WTC11 (cell line): Measurements from ENCODE around the gene CEP250. TPM values are rescaled to one million over a fixed set of nuclear protein-coding genes. Genes with fewer than 3 reads are reported as not detected.

ENCODE experiments used
- ATAC-seq: fragments of 200-7000 bp; cut with Tn5 transposase; 2 replicates; pipeline ENCODE4 v1.10.0; 2021; ENCODE audit warnings: mild to moderate bottlenecking, moderate library complexity
- CTCF ChIA-PET: fragments of 300-600 bp; sonication (Branson Sonifier 250); formaldehyde crosslinking; loops from one replicate; lab custom pipeline; 2021; ENCODE audit warnings: antibody characterized with exemption; lab: Charles Lee
- POLR2A ChIA-PET: fragments of 350-600 bp; sonication (Branson Sonifier 250); formaldehyde crosslinking; loops from one replicate; lab custom pipeline; 2021; ENCODE audit warnings: antibody characterized with exemption; lab: Charles Lee
- DNase-seq: peaks from one replicate; pipeline ENCODE4 v3.0.0; 2021; ENCODE audit warnings: low spot score
- H3K27ac Mint-ChIP-seq: 2 replicates; pipeline ENCODE4 v1.8.0; 2021; ENCODE audit warnings: mixed read lengths
- H3K27me3 Mint-ChIP-seq: 2 replicates; pipeline ENCODE4 v1.8.0; 2021; ENCODE audit warnings: low read depth, mild to moderate bottlenecking, moderate library complexity, mixed read lengths
- H3K36me3 Mint-ChIP-seq: 2 replicates; pipeline ENCODE4 v1.8.0; 2021; ENCODE audit warnings: mixed read lengths
- H3K4me1 Mint-ChIP-seq: 2 replicates; pipeline ENCODE4 v1.8.0; 2022; ENCODE audit warnings: mixed read lengths
- H3K4me3 Mint-ChIP-seq: 2 replicates; pipeline ENCODE4 v1.8.0; 2021; ENCODE audit warnings: mild to moderate bottlenecking, moderate library complexity, mixed read lengths
- H3K9me3 Mint-ChIP-seq: 2 replicates; pipeline ENCODE4 v1.8.0; 2021; ENCODE audit warnings: mixed read lengths
- CBFB ChIP-seq: sonication (generic); formaldehyde crosslinking; IDR thresholded peaks from 2 replicates; pipeline ENCODE4 v1.8.1; 2022; ENCODE audit warnings: mild to moderate bottlenecking, low read depth, missing genetic modification reagents
- EMX1 ChIP-seq: fragments of 250-450 bp; sonication (Bioruptor Pico); IDR thresholded peaks from 2 replicates; pipeline ENCODE4 v1.8.0; 2021; ENCODE audit warnings: mild to moderate bottlenecking
- GTF2I ChIP-seq: fragments of 250-450 bp; sonication (Bioruptor Pico); conservative IDR thresholded peaks from 2 replicates; pipeline ENCODE4 v1.4.0; 2021; ENCODE audit warnings: mild to moderate bottlenecking
- JAZF1 ChIP-seq: fragments of 250-450 bp; sonication (Bioruptor Pico); IDR thresholded peaks from 2 replicates; pipeline ENCODE4 v1.9.0; 2021; ENCODE audit warnings: moderate library complexity, mild to moderate bottlenecking, inconsistent platforms
- MXD4 ChIP-seq: fragments of 250-450 bp; sonication (Bioruptor Pico); IDR thresholded peaks from 2 replicates; pipeline ENCODE4 v1.8.0; 2021; ENCODE audit warnings: mild to moderate bottlenecking, moderate library complexity, borderline replicate concordance
- NR1H2 ChIP-seq: sonication (generic); formaldehyde crosslinking; IDR thresholded peaks from 2 replicates; pipeline ENCODE4 v1.9.0; 2021; ENCODE audit warnings: mild to moderate bottlenecking, moderate library complexity, missing genetic modification reagents
- NR3C1 ChIP-seq: sonication (generic); formaldehyde crosslinking; conservative IDR thresholded peaks from 2 replicates; pipeline ENCODE4 v1.8.1; 2023; ENCODE audit warnings: low read depth, mild to moderate bottlenecking, missing genetic modification reagents
- PRRX2 ChIP-seq: fragments of 250-450 bp; sonication (Bioruptor Pico); IDR thresholded peaks from 2 replicates; pipeline ENCODE4 v1.8.0; 2021; ENCODE audit warnings: mild to moderate bottlenecking
- TP53 ChIP-seq: sonication (generic); formaldehyde crosslinking; IDR thresholded peaks from 2 replicates; pipeline ENCODE4 v1.8.1; 2023; ENCODE audit warnings: mild to moderate bottlenecking, missing genetic modification reagents
- ZBTB21 ChIP-seq: sonication (generic); formaldehyde crosslinking; IDR thresholded peaks from 2 replicates; pipeline ENCODE4 v1.8.1; 2023; ENCODE audit warnings: mild to moderate bottlenecking, missing genetic modification reagents, borderline replicate concordance
- ZNF232 ChIP-seq: sonication (generic); formaldehyde crosslinking; IDR thresholded peaks from 2 replicates; pipeline ENCODE4 v1.8.0; 2022; ENCODE audit warnings: mild to moderate bottlenecking, missing genetic modification reagents
- ZNF317 ChIP-seq: sonication (generic); formaldehyde crosslinking; IDR thresholded peaks from 2 replicates; pipeline ENCODE4 v1.8.1; 2023; ENCODE audit warnings: low read depth, mild to moderate bottlenecking, moderate library complexity, missing genetic modification reagents, borderline replicate concordance
- total RNA-seq: library from RNA; stranded (reverse); gene quantifications from 3 replicates; pipeline ENCODE4 v1.2.3, GENCODE V29; 2021
- TF ChIP-seq, protein P1 (sequence below): fragments of 250-450 bp; sonication (Bioruptor Pico); IDR thresholded peaks from 2 replicates; pipeline ENCODE4 v1.9.0; 2021; ENCODE audit warnings: mild to moderate bottlenecking, borderline replicate concordance
- TF ChIP-seq, protein P2 (sequence below): sonication (generic); formaldehyde crosslinking; IDR thresholded peaks from 2 replicates; pipeline ENCODE4 v1.8.0; 2022; ENCODE audit warnings: mild to moderate bottlenecking, missing genetic modification reagents
- TF ChIP-seq, protein P3 (sequence below): sonication (generic); formaldehyde crosslinking; IDR thresholded peaks from 2 replicates; pipeline ENCODE4 v1.8.1; 2022; ENCODE audit warnings: missing genetic modification reagents, borderline replicate concordance
- TF ChIP-seq, protein P4 (sequence below): sonication (generic); formaldehyde crosslinking; IDR thresholded peaks from 2 replicates; pipeline ENCODE4 v1.8.1; 2023; ENCODE audit warnings: mild to moderate bottlenecking, missing genetic modification reagents
- TF ChIP-seq, protein P5 (sequence below): sonication (generic); formaldehyde crosslinking; IDR thresholded peaks from 2 replicates; pipeline ENCODE4 v1.8.0; 2022; ENCODE audit warnings: mild to moderate bottlenecking, missing genetic modification reagents
- TF ChIP-seq, protein P6 (sequence below): sonication (generic); formaldehyde crosslinking; IDR thresholded peaks from 2 replicates; pipeline ENCODE4 v1.8.0; 2022; ENCODE audit warnings: mild to moderate bottlenecking, missing genetic modification reagents
- TF ChIP-seq, protein P7 (sequence below): sonication (generic); formaldehyde crosslinking; IDR thresholded peaks from 2 replicates; pipeline ENCODE4 v1.8.1; 2023; ENCODE audit warnings: mild to moderate bottlenecking, missing genetic modification reagents

The CEP250 gene
- total RNA-seq, 1 experiment from 2014 or later: 63.1 TPM

DNA sequence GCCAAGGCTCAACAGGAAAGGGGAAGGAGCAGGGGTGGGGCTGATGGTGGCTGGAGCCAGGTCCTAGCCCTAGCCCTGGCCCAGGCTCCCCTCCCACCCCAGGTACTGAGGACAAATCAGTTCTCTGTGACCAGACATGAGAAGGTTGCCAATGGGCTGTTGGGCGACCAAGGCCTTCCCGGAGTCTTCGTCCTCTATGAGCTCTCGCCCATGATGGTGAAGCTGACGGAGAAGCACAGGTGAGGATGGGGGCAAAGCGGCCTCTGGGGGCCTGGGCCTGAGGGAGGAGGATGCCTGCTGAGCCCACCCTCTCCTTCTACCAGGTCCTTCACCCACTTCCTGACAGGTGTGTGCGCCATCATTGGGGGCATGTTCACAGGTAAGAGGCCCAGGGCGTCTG lies 101.5 kb downstream of the CEP250 start:
- no peak for DNase-seq
- H3K4me1 Mint-ChIP-seq: peaks cover 14% of the 10 kb centered on the region; the same call in 1 of the 2 replicates
- ATAC-seq: no peak
- POLR2A ChIA-PET: no interaction called here
- no peak overlapping the region for H3K27ac Mint-ChIP-seq
- no peak overlapping the region for H3K4me3 Mint-ChIP-seq
- no peaks in the 10 kb centered on the region for H3K9me3 Mint-ChIP-seq
- no peaks in the 10 kb centered on the region for H3K27me3 Mint-ChIP-seq
- TF ChIP-seq GTF2I (CRISPR knock-in tag) (no peak), JAZF1 (CRISPR knock-in tag) (no peak), MXD4 (CRISPR knock-in tag) (no peak)
- CTCF ChIA-PET: no interaction called here
- H3K36me3 Mint-ChIP-seq: peaks cover 23% of the 10 kb centered on the region

DNA sequence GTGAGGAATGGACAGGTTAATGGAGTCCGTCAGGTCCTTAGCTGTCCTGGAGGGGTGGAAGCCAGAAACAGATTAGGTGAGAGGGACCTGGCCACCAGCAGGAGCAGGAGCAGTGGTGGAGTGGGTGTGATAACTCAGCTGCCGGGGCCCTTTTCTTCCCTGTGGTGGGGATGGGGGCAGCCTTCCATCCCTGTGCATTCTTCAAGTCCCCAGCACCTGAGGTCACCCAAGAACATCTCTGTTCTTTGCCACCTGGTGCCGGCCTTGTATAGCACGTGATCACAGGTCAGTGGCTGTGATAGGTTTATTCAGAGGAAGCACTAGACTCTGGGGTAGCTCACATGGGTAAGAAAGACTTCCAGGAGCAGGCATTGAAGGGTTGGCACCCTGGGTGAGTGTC lies 103.1 kb downstream of the CEP250 start:
- CTCF ChIA-PET: interaction anchor here (0.9 kb wide), 1 partner anchor 58 kb away, joined by 4 read pairs; no protein-coding TSS in a partner anchor
- Mint-ChIP-seq H3K4me1 (peaks cover 14% of the 10 kb centered on the region; the same call in 1 of the 2 replicates), H3K27me3 (no peaks in the 10 kb centered on the region), H3K4me3 (no peak overlapping the region), H3K9me3 (no peaks in the 10 kb centered on the region), H3K36me3 (peaks cover 23% of the 10 kb centered on the region), H3K27ac (no peak overlapping the region)
- DNase-seq (no peak), ATAC-seq (no peak)
- TF ChIP-seq, protein P1, sequence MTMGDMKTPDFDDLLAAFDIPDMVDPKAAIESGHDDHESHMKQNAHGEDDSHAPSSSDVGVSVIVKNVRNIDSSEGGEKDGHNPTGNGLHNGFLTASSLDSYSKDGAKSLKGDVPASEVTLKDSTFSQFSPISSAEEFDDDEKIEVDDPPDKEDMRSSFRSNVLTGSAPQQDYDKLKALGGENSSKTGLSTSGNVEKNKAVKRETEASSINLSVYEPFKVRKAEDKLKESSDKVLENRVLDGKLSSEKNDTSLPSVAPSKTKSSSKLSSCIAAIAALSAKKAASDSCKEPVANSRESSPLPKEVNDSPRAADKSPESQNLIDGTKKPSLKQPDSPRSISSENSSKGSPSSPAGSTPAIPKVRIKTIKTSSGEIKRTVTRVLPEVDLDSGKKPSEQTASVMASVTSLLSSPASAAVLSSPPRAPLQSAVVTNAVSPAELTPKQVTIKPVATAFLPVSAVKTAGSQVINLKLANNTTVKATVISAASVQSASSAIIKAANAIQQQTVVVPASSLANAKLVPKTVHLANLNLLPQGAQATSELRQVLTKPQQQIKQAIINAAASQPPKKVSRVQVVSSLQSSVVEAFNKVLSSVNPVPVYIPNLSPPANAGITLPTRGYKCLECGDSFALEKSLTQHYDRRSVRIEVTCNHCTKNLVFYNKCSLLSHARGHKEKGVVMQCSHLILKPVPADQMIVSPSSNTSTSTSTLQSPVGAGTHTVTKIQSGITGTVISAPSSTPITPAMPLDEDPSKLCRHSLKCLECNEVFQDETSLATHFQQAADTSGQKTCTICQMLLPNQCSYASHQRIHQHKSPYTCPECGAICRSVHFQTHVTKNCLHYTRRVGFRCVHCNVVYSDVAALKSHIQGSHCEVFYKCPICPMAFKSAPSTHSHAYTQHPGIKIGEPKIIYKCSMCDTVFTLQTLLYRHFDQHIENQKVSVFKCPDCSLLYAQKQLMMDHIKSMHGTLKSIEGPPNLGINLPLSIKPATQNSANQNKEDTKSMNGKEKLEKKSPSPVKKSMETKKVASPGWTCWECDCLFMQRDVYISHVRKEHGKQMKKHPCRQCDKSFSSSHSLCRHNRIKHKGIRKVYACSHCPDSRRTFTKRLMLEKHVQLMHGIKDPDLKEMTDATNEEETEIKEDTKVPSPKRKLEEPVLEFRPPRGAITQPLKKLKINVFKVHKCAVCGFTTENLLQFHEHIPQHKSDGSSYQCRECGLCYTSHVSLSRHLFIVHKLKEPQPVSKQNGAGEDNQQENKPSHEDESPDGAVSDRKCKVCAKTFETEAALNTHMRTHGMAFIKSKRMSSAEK (CRISPR knock-in tag): no peak
- TF ChIP-seq ZNF317 (CRISPR knock-in tag) (no peak), CBFB (CRISPR knock-in tag) (no peak), ZNF232 (CRISPR knock-in tag) (no peak), NR1H2 (no peak), ZBTB21 (CRISPR knock-in tag) (no peak), TP53 (CRISPR knock-in tag) (no peak), NR3C1 (CRISPR knock-in tag) (no peak), PRRX2 (CRISPR knock-in tag) (no peak), EMX1 (CRISPR knock-in tag) (no peak)
- TF ChIP-seq, protein P2, sequence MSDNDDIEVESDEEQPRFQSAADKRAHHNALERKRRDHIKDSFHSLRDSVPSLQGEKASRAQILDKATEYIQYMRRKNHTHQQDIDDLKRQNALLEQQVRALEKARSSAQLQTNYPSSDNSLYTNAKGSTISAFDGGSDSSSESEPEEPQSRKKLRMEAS (CRISPR knock-in tag): no peak
- TF ChIP-seq, protein P3, sequence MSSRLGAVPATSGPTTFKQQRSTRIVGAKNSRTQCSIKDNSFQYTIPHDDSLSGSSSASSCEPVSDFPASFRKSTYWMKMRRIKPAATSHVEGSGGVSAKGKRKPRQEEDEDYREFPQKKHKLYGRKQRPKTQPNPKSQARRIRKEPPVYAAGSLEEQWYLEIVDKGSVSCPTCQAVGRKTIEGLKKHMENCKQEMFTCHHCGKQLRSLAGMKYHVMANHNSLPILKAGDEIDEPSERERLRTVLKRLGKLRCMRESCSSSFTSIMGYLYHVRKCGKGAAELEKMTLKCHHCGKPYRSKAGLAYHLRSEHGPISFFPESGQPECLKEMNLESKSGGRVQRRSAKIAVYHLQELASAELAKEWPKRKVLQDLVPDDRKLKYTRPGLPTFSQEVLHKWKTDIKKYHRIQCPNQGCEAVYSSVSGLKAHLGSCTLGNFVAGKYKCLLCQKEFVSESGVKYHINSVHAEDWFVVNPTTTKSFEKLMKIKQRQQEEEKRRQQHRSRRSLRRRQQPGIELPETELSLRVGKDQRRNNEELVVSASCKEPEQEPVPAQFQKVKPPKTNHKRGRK: no peak
- TF ChIP-seq, protein P4, sequence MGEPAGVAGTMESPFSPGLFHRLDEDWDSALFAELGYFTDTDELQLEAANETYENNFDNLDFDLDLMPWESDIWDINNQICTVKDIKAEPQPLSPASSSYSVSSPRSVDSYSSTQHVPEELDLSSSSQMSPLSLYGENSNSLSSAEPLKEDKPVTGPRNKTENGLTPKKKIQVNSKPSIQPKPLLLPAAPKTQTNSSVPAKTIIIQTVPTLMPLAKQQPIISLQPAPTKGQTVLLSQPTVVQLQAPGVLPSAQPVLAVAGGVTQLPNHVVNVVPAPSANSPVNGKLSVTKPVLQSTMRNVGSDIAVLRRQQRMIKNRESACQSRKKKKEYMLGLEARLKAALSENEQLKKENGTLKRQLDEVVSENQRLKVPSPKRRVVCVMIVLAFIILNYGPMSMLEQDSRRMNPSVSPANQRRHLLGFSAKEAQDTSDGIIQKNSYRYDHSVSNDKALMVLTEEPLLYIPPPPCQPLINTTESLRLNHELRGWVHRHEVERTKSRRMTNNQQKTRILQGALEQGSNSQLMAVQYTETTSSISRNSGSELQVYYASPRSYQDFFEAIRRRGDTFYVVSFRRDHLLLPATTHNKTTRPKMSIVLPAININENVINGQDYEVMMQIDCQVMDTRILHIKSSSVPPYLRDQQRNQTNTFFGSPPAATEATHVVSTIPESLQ (CRISPR knock-in tag): no peak
- TF ChIP-seq, protein P5, sequence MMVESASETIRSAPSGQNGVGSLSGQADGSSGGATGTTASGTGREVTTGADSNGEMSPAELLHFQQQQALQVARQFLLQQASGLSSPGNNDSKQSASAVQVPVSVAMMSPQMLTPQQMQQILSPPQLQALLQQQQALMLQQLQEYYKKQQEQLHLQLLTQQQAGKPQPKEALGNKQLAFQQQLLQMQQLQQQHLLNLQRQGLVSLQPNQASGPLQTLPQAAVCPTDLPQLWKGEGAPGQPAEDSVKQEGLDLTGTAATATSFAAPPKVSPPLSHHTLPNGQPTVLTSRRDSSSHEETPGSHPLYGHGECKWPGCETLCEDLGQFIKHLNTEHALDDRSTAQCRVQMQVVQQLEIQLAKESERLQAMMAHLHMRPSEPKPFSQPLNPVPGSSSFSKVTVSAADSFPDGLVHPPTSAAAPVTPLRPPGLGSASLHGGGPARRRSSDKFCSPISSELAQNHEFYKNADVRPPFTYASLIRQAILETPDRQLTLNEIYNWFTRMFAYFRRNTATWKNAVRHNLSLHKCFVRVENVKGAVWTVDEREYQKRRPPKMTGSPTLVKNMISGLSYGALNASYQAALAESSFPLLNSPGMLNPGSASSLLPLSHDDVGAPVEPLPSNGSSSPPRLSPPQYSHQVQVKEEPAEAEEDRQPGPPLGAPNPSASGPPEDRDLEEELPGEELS: no peak
- TF ChIP-seq, protein P6, sequence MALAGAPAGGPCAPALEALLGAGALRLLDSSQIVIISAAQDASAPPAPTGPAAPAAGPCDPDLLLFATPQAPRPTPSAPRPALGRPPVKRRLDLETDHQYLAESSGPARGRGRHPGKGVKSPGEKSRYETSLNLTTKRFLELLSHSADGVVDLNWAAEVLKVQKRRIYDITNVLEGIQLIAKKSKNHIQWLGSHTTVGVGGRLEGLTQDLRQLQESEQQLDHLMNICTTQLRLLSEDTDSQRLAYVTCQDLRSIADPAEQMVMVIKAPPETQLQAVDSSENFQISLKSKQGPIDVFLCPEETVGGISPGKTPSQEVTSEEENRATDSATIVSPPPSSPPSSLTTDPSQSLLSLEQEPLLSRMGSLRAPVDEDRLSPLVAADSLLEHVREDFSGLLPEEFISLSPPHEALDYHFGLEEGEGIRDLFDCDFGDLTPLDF (CRISPR knock-in tag): no peak
- TF ChIP-seq, protein P7, sequence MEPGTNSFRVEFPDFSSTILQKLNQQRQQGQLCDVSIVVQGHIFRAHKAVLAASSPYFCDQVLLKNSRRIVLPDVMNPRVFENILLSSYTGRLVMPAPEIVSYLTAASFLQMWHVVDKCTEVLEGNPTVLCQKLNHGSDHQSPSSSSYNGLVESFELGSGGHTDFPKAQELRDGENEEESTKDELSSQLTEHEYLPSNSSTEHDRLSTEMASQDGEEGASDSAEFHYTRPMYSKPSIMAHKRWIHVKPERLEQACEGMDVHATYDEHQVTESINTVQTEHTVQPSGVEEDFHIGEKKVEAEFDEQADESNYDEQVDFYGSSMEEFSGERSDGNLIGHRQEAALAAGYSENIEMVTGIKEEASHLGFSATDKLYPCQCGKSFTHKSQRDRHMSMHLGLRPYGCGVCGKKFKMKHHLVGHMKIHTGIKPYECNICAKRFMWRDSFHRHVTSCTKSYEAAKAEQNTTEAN (CRISPR knock-in tag): no peak
- POLR2A ChIA-PET: no interaction called here
